NOMO-1 treated with DMSO at 0.1 percent for 48 hours (cell line): ENCODE results near the gene UBQLN4.
"Not testable (repeated sequence)": the region's sequence is repeated elsewhere in the genome, so short reads cannot be mapped to it uniquely, and the experiment has no call there.

Experiments used
- DNase-seq: peaks from one replicate; lab custom pipeline; 2025; ENCODE audit not compliant: unreplicated experiment; lab: John Stamatoyannopoulos, UW

The UBQLN4 gene

DNA sequence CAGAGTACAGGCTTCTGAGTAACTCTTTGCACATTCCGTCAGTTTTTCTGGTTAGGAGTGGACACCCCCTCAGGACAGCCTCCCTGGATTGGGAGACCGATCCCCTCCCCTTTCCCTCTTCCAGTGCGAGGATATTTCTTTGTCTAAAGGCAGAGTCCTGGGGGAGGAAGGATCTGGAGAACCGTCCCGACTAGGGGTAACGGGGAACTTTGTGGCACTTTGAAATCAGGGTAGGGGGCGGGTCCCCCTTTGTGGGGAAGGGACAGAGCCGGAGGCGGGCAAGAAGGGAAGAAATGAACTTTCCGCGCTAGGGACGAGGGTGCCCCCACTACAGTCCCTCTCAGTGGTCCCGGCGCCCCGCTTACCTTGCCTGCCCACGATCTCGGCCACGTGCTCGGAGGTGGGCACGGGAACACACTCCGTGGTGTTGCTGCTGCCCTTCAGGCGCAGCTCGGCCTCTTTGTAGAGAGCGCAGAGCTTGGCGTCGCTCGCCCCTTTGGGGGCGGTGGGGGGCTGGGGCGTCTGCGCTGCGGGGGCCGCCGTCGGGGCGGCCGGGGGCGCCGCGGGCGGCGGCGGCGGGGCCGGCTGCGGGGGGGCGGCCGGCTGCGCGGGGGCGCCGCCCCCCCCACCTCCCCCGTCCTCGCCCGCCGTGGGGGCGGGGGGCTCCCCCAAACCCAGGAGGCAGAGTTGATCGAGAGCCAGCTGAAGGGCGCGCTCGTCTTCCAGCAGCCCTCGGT is 27.8 kb upstream of the UBQLN4 start:
- DNase-seq, result no peak

DNA sequence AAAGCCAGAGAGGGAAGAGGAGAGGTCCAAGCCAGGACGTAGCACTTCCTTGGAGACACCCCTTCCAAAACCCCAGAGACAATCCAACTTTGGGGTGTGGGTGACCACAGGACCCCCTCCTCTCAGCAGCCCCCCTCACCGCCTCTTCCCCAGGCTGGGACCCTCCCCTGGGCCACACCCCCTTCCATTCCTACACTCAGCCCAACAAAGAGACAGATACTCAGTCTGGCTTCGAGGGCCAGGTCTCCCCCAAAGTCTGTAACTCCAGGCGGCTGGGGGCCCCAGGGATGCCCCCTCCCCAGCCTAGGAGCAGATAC is 27.2 kb upstream of the UBQLN4 start:
- no peak for DNase-seq

DNA sequence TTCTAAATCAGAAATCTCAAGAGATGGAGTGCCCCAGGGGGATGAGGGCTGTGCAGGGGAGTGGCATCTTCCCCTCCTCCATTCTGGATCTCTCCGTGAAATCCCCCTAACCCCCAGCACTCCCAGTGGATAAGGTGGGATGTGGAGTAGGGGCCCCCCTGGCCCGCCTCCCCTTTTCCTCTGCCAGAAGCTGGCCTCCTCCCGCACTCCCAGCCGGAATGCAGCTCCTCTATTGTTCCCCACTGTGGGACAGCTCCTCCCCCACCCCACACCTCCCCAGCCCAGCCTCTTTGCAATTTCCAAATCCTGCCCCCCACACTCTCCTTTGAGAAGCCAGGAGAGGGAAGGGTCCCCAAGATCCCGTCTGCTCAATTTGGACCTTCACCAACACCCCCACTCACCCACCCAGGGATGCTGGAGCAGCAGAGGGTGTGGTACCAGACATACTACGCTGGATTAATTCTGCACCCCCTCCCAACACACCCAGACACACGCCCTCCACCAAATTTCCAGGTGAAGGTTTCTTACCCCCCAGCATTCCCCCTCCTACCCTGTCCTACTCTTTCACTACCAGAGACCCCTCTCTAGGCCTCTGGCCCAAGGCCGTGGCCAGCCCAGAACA is 26.8 kb upstream of the UBQLN4 start:
- no peak for DNase-seq

DNA sequence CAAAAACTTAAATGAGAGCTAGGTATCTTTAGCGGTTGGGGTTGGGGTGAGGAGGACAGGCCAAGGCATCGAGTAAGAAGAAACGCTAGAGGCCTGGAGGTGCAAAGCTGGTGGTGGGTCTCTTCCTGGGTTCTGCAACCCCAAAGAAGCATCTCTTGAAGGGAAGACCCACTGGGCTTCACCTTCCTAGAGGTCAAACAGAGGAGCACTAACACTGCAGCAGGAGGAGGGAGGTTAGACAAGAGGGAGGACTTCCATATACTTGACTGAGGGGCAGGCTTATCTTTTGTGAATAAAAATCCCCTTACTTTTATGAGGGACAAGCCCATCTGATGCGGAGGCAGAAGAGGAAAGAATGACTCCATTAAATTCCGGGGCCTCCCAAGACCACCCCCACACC is 26.2 kb upstream of the UBQLN4 start:
- no peak for DNase-seq

DNA sequence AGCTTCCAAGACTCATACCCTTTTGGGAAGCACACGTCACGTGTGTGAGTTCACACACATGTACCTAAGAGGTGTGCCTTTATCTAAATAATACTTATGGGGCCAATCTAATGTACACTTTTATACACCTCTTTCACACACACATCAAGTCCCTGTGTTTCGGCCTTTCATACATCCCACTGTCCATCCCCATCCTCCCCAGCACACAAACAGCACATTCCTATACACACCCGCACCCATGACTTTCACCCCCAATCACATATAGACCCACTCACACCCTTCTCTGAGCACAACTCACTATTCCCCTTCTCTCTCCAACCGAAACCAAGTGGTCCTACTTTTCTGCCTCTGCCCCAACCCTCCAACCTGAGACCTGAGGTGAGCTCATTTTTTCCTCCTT is 25.1 kb upstream of the UBQLN4 start:
- no peak for DNase-seq

DNA sequence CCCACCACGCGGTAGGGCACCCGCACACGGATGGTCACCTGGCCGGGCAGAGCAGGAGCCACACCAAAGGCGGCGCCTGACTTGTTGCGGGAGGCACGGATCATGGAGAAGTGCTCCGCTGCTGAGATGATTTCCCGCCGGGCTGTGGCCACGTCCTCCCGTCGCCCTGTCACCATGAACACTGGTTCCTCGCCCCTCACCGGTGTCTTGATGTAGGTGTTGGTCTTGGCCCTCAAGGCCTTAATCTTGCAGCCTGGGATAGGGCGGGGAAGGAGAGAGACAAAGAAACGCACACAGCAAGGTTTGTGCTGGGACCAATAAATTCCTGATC is 23.8 kb upstream of the UBQLN4 start:
- no peak for DNase-seq

DNA sequence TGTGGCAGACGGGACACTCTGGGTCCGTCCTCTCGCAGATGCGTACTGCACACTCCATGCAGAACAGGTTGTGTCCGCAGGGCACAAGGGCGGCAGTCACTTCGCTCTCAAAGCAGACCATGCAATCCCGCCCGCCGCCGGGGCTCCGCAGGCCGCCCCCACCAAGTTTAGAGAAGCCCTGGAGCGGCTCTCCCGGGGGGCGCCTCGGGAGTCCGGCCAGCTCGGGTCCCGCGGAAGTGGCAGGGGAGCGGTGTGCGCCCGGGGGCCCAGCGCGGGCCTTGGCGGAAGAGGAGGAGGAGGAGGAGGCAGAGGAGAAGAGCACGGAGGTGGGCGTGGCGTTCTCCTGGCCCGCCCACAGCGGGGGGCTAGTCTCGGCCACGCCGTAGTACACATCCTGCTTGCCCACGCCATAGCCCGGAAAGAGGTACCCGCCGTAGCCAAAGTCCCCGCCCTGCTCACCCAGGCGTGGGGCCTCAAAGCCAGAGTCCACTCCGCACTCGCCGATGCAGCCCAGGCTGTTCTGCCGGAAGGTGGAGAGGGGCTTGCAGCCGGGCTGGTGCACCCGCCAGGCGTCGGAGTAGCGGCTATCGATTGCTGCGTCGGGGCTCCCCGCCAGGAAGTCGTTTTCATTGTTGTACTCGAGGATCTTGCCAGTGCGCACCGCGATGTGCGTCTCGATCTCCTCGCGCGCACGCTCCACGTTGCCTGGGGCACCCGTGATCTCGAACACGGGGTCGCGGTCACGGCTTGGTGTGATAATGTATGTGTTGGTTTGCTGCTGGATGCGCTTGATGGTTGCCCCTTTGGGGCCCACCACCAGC is 23.2 kb upstream of the UBQLN4 start:
- DNase-seq, result no peak

DNA sequence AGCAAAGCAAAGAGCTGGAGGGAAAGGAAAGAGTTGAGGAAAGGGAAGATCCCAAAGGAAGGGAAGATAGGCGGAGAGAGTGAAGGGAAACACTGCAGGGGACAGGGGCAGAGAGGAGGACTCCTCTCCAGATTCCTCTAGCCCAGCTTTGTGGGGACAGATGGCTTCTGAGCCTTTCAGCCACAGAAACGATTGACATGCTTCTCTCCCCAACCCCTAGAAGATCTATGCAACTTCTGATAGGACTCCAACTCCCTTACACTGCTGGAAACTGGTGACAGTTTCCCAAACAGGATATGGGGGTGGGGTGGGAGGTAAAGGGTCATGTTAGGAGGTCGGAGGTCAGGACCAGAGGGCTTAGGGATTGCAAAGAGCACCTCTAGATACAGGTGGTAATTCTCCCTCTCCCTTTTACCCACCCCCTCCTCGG is 22.2 kb upstream of the UBQLN4 start:
- DNase-seq, result no peak

DNA sequence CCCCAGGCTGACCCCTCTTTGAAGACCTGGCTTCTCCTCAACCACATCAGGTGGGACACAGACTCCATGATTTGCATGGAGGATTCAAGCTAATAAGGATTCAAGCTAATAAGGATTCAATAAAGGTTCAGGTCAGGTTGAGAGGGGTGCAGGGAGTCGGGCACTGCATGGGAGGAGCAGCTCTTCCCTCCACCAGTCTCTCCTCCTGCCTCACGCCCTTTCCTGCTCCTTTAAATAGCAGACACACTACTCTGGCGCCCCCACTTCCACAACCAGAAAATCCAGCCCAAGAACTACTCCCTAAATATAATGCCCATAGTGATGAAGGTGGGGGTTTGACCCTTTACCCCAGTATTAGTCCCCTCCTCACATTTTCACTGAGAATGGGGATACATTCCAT is 21.6 kb upstream of the UBQLN4 start:
- DNase-seq, result no peak

DNA sequence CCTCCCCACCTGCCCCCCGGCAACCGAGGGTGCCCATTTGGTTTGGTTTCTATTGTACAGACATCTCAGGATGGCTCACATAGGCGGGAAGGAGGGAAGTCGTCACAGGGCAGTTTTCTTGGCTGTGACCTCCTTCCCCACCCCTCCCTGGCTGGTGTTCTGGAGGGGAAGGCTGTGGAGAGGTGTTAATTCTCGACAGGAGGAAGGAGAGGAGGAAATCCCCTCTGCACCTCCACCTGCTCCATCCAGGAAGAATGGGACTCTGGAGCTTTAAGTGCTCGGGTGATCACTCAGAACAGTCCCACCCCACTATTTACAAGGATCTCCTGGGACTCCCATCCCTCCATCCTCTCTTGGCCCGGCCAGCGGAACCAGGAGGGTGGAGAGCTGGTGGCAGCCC is 21.1 kb upstream of the UBQLN4 start:
- no peak for DNase-seq

DNA sequence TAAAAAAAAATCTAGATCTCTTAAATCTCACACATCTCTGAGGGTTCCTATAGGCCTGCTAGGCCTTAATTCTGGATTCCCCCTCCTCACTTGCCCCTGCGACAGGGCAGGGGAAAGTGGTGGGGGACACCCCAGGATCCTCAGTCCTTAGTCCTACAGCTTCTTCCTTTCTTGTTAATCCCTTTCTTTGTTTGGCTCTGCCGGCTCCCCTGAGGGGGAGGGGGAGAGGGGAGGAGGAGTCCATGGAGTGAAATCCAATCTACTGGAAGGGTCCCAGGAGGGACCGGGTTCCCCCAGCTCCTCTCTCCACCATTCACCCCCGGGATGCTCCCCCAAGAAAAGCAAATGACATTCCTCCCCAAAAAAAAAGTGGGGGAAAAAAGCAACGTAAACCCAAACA is 20.1 kb upstream of the UBQLN4 start:
- DNase-seq, result no peak

DNA sequence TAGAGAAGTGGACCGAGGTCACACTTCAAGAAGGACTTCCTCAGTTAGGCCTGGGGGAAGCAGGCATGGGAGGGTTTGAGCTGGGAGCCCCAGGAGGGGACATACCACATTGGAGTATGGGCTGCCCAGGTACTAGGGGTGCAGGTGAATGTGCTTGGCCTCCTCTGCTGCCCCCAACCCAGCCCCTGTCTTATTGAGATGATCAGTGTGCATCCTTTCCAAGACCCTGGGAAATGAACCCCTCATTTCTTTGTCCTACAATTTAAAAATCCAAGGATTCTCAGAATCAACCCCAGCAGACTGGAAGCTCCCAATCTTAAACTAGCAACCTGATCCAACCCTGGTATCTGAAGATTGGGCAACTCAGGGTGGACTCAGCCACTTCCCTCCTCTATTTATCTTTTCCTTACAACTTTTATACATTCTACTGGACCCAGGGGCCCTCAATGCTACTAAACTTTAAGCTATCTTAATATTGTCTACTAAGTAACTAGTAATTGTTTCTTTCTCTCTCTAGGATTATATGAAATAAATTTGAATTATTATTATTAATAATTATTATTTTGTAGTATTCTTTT is 19.6 kb upstream of the UBQLN4 start:
- DNase-seq, result no peak

DNA sequence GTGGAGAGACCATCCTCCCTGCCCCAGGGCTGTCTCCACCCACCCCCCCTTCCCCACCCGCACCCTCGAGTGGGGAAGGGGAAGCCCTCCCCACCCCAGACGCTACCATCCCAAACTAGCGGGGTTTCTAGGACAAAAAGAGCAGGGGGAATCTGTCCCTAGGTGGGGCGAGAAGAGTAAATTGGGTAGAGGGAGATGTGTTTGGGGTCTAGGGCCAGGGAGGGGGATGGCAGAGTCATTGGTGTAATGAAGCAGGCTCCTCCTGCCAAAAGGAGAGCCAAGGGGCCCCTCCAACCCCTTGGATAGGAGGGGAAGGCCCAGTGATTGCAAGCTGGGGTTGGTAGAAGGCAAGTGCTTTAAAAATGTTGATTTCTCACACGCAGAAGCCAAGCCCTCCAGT is 18.7 kb upstream of the UBQLN4 start:
- DNase-seq, result no peak

DNA sequence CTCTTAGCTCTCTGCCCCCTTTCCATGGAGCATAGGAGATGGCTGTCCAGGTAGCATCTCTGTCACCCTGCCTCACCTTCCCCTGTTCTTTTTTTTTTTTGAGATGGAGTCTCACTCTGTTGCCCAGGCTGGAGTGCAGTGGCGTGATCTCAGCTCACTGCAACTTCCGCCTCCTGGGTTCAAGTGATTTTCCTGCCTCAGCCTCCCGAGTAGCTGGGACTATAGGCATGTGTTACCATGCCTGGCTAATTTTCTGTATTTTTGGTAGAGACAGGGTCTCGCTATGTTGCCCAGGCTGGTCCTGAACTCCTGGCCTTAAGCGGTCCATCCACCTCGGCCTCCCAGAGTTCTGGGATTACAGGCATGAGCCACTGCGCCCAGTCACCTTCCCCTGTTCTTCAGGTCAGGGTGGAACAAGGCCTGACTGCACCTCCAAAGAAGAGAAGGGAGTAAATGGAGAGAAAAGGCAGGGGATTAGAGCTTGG is 17.8 kb upstream of the UBQLN4 start:
- DNase-seq, result not testable (repeated sequence)

DNA sequence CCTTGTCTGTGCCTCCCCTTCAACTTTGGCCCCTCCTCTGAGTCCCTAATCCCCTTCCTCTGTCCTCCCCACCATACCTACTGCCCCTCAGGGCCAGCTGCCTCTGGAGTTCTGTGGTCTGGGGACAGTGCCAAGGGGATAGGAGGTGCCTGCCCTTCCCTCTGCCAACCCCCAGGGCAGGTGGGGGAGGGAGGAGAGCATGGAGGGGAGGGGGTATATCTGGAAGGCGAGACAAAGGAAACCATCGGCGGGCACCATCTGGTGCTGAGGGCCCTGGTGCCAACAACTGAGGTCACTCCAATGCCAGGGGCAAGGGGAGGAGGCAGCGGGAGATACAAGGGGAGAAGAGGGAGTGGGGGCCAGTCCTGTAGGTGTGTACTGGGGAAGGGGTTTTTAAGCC is 16.9 kb upstream of the UBQLN4 start:
- DNase-seq, result no peak

DNA sequence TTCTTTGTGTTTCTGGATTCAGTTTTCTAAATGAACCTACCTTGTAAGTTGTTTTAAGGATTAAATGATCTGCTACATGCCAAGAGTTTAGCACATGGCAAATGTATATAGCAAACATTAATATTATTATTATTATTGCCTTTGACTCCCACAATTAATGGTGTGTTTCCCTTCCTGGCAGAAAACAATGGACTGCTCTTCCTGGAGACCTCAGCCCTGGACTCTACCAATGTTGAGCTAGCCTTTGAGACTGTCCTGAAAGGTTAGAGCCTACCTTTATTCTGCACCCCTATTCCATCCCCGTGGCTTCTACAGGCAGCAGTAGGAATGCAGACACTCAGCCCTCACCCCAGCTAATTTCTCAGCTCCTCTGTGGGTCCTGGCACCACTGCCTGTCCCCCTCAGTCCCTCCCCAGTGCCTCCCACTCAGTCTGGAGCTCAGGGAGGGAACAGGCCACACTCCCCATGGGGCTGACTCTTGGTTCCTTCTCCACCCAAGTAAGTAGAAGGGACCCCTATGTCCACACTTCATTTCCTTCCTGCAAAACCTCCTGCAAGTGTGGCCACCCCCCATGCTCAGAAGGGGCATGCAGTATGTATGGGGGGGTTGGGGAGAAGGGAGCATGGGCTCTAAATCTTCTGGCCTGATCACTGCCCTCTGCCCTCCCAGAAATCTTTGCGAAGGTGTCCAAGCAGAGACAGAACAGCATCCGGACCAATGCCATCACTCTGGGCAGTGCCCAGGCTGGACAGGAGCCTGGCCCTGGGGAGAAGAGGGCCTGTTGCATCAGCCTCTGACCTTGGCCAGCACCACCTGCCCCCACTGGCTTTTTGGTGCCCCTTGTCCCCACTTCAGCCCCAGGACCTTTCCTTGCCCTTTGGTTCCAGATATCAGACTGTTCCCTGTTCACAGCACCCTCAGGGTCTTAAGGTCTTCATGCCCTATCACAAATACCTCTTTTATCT is 16.2 kb upstream of the UBQLN4 start:
- no peak for DNase-seq

DNA sequence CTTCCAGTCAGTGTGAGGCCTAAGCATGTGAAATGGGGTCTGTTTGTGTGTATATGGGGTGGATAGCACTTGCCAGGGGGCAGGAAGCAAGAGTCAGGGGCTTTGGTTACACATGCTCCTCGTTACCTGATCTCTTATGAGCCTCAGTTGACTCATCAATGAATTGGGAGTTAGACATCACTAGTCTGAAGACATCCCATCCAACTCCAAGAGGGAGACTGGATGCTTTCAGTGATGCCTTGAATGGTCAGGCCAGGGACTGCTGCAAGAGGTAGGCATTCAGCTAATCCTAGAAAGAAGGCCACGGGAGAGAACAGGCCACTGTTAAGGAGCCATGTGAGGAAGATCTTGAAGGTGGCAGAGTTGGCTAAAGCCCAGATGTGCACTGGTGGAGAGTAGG is 13.7 kb upstream of the UBQLN4 start:
- no peak for DNase-seq

DNA sequence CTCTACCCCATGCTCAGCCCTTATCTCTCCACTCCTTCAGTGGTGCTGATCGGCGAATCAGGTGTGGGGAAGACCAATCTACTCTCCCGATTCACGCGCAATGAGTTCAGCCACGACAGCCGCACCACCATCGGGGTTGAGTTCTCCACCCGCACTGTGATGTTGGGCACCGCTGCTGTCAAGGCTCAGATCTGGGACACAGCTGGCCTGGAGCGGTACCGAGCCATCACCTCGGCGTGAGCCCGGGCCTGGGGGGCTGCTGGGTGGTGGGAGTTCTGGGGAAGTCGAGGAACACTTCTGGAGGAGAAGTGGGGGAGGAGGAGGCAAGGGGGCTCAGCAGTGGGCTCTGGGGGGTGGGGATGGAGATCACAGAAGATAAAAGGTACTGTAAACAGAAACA is 12.3 kb upstream of the UBQLN4 start:
- no peak for DNase-seq

DNA sequence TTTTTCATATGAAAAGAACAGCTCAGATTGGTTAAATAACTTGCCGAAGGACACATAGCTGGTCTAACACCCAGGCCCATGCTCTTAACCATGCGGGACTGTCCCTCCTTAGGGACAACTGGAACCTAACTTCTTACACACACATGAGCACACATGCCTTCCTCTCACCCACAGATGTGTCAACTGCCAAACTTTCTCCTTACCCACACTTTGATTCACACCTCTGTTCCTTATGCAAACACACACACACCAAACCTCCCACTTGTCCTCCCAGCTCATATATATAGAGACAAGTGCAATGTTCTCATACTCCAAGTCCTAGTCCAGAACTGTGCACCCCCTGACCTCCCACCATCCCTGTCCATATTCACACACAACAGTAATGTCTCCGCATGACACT is 11.6 kb upstream of the UBQLN4 start:
- DNase-seq, result no peak

DNA sequence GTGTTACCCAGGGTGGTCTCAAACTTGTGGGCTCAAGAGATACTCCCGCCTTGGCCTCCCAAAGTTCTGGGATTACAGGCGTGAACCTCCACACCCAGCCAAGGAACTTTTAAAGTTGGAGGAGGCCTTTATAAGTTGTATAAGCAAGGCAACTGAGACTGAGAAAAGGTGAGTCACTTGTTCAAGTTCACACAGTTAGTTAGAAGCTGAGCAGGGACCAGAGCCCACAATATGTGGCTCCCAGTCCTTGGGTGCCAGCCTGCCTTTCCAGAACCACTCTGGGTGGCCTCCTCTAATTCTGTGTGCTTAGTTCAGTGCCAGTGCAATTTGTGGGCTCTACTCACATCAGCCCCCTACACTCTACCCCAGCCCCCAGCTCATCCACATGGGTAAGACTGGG is 11.0 kb upstream of the UBQLN4 start:
- no peak for DNase-seq

DNA sequence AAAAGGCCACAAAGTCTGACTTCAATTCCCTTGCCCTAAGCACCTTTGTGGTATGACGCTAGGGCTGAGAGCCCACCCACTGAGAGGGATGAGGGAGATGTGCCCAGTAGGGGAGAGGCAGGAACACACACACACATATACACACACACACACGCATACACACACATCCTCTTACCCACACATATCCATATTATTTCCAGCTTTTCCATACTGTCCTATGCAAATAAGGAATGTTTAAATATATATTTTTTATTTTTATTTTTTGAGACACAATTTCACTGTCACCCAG is 10.3 kb upstream of the UBQLN4 start:
- no peak for DNase-seq
